WI38 (cell line): ENCODE measurements around the gene CARD11.

Experiments
- H3K4me3 ChIP-seq: 2 replicates; pipeline ENCODE4 v1.5.1; 2011; ENCODE audit warnings: low read depth, mild to moderate bottlenecking, control low read depth, low read length
- TF ChIP-seq, protein P1 (sequence below): IDR thresholded peaks from 2 replicates; pipeline ENCODE4 v1.5.1; 2012; ENCODE audit warnings: low read depth, mild to moderate bottlenecking, control low read depth, low read length

CARD11 gene

DNA sequence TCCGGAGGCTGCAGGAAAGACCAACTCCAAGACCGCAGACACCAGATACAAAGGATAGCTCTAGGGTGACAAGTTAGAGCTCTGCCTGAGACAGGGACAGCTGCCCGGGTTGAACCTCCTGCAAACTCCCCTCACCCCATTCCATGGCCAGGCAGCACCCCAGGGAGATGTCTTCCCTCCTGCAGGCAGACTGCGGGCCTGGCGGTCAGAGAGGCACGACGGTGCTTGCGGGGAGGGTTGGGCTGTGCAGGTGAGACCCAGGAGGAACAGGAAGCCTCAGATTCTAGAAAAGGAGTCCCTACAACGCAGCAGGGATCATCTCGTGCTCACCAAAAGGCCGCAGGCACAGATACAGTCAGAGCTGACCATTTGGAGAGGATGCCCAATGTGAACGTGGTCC is 34.6 kb downstream of the CARD11 start:
- TF ChIP-seq, protein P1, sequence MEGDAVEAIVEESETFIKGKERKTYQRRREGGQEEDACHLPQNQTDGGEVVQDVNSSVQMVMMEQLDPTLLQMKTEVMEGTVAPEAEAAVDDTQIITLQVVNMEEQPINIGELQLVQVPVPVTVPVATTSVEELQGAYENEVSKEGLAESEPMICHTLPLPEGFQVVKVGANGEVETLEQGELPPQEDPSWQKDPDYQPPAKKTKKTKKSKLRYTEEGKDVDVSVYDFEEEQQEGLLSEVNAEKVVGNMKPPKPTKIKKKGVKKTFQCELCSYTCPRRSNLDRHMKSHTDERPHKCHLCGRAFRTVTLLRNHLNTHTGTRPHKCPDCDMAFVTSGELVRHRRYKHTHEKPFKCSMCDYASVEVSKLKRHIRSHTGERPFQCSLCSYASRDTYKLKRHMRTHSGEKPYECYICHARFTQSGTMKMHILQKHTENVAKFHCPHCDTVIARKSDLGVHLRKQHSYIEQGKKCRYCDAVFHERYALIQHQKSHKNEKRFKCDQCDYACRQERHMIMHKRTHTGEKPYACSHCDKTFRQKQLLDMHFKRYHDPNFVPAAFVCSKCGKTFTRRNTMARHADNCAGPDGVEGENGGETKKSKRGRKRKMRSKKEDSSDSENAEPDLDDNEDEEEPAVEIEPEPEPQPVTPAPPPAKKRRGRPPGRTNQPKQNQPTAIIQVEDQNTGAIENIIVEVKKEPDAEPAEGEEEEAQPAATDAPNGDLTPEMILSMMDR, result no peak
- H3K4me3 ChIP-seq, result no peak overlapping the region

DNA sequence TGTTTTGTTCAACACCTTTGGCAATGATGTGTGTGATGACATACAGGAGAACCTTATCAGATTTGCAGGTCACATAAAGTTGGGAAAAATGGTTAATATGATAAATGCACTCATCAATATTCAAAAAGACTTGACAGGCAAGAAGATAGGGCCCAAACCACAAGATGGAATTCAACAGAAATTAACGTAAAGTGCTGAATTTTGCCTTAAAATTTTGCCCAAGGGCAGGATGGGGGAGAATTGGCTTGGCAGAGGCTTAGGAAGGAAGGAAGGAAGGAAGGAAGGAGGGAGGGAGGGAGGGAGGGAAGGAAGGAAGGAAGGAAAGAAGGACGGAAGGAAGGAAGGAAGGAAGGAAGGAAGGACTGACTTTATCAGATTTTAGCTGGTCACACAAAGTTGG is 35.3 kb downstream of the CARD11 start:
- TF ChIP-seq, protein P1, result no peak
- H3K4me3 ChIP-seq, result no peak overlapping the region

DNA sequence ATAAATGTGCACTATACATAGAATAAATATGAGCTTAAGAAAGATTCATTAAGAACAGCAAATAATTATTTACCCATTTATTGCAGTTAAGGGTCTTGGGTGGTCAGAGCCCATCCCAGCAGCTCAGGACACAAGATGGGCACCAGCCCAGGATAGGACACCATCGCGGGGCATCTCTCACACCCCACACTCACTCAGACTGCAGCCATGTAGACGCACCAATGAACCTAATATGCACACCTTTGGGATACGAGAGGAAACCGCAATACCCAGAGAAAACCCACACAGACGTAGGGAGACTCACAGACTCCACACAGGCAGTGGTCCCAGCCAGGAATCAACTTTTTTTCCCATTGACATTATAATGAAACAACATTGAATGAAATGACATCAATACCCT is 36.0 kb downstream of the CARD11 start:
- no peak overlapping the region for H3K4me3 ChIP-seq
- TF ChIP-seq, protein P1, result no peak

DNA sequence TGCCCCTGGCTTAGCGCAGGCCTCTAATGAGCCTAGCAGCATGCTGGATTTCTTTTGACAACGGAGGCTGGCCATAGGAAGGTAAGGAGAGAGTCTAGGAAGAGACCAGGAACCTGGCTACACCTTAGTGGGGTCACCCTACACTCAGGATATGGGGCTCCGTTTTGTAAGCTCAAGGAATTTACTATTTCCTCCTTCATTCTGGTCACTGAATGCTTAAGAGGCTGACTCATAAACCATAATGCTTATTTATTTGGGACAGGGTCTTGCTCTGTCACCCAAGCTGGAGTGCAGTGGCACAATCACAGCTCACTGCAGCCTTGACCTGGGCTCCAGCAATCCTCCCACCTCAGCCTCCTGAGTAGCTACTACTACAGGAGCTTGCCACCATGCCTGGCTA is 38.4 kb downstream of the CARD11 start:
- TF ChIP-seq, protein P1, result no peak
- H3K4me3 ChIP-seq, result no peak overlapping the region

DNA sequence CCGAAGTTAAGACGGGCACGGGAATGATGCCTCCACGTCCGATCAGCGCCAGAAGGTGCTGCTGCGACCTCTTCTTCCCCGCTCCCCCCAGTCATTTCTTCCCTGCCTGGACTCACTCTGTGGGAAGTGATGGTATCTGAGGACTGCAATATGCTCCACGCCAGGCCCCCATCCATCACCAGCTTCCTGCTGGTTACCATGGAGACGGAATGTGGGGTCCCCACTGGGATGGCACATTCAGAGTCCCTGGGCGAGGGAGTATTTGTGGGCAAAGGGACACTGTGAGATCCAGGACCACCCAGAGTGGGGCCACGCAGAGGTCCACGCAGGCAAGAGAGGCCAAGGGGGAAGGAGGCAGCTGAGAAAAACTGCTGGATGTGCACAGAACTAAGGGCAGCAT is 39.7 kb downstream of the CARD11 start:
- H3K4me3 ChIP-seq, result no peak overlapping the region
- TF ChIP-seq, protein P1, result no peak

DNA sequence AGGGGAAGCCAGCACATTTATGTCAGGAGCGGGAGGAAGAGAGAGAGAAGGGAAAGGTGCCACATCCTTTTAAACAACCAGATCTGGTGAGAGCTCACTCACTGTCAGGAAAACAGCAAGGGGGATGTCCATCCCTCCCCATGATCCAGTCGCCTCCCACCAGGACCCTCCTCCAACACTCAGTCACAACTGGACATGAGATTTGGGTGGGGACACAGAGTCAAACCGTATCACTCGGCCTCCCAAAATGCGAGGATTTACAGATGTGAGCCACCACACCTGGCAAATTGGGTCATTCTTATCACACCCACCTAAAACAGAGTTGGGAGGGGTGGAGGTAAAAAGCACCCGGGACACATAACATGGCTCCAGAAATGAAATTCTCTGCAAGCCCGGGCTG is 41.0 kb downstream of the CARD11 start:
- TF ChIP-seq, protein P1, result no peak
- no peak overlapping the region for H3K4me3 ChIP-seq

DNA sequence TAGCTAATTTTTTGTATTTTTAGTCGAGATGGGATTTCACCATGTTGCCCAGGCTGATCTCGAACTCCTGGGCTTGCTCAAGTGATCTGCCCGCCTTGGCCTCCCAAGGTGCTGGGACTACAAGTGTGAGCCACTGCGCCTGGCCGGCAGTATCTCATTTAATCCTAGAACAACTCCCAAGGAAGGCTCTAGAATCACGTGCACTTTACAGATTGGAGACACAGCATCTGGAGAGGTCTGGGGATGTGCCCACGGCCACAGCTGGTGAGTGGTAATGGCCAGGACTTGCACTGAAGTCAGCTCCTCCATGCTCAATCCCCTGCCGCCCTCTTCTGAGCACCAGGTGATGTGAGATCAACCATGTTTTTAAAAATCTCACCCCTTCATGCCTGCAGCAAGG is 43.1 kb downstream of the CARD11 start:
- no peak overlapping the region for H3K4me3 ChIP-seq
- TF ChIP-seq, protein P1, result no peak
